Measurements from ENCODE around the gene NMNAT2. TPM values are rescaled to one million over a fixed set of nuclear protein-coding genes. Genes with fewer than 3 reads are reported as not detected.

NMNAT2 gene
- total and polyA plus RNA-seq, 2 of the 13 experiments (the other 11 are each of a cell fraction or from before 2014, with no cell fraction given) = not detected

DNA sequence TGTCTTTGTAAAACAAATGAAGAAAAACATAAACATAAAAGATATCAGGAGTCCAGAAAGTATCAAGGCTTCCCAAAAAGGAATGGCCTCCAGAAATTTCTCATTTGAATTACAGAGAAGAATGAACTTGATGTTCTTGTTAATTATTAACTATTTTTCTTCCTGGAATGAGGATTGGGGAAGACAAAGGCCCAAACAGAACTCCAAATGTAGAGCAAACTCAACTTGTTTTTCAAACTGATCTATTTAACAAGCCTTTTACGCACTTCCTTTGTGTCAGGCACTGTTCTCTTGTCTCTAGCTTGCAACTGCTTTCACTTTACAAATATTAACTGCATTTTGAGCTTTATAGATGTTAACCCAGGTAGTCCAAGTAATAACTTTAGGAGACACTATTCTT, 186.6 kb downstream of the NMNAT2 start (continued):
- no peak for TF ChIP-seq SIX1 (CRISPR knock-in tag; IDR thresholded peaks at IDR 0.05; ENCODE audit: borderline replicate concordance)
- TF ChIP-seq PAWR (CRISPR knock-in tag; IDR thresholded peaks at IDR 0.05; ENCODE audit: borderline replicate concordance) = no peak
- TF ChIP-seq, protein P1, sequence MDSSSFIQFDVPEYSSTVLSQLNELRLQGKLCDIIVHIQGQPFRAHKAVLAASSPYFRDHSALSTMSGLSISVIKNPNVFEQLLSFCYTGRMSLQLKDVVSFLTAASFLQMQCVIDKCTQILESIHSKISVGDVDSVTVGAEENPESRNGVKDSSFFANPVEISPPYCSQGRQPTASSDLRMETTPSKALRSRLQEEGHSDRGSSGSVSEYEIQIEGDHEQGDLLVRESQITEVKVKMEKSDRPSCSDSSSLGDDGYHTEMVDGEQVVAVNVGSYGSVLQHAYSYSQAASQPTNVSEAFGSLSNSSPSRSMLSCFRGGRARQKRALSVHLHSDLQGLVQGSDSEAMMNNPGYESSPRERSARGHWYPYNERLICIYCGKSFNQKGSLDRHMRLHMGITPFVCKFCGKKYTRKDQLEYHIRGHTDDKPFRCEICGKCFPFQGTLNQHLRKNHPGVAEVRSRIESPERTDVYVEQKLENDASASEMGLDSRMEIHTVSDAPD (CRISPR knock-in tag; IDR thresholded peaks at IDR 0.05) = no peak
- no peak for TF ChIP-seq GZF1 (CRISPR knock-in tag; IDR thresholded peaks at IDR 0.05)
- no peak for TF ChIP-seq ZNF598 (CRISPR knock-in tag; IDR thresholded peaks at IDR 0.05; ENCODE audit: borderline replicate concordance)
- TF ChIP-seq ZSCAN29 (CRISPR knock-in tag; conservative IDR thresholded peaks at IDR 0.05) = no peak
- TF ChIP-seq LCORL (IDR thresholded peaks at IDR 0.05) = no peak
- TF ChIP-seq LCORL (CRISPR knock-in tag; IDR thresholded peaks at IDR 0.05) = no peak
- no peak for TF ChIP-seq HCFC1 (IDR thresholded peaks at IDR 0.05; ENCODE audit: low read depth, low read length)

DNA sequence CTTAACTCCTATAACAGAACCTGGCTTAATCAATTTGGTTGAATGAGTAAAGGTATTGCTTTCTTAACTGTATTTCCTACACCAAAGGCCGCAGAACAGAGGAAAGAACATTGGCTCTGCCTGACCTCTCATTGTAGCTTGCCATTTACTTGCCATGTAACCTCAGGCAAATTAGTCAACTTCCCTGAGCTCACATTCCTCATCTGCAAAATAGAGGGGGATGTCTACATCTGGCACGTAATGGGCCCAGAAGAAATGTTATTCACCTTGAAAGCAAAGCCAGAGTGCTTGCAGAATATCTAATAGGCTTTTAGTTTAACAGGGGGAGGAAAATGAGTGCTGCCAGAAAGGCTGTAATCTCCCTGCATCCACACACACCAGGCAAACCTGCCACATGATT, 187.8 kb downstream of the NMNAT2 start:
- Histone ChIP-seq H3K36me3 (replicated peaks in 1 of 2; ENCODE audit: control insufficient read depth in 1 of 2, insufficient read depth in 2 of 2, low read length in 2 of 2) (no peaks in the 10 kb centered on the region), H3K4me2 (ENCODE audit: low read depth, low read length) (no peak overlapping the region), H3K27ac (ENCODE audit: extremely low read length, insufficient read depth, low read length) (no peak overlapping the region), H3K4me3 (replicated peaks in 1 of 3; ENCODE audit: insufficient read depth in 1 of 3, low read depth in 2 of 3, low read length in 3 of 3) (no peak overlapping the region), H3K9ac (ENCODE audit: insufficient read depth, low read depth, low read length) (no peak overlapping the region), H4K20me1 (ENCODE audit: insufficient read depth, low read length) (no peaks in the 10 kb centered on the region), H2AFZ (ENCODE audit: low read length) (no peak overlapping the region), H3K9me3 (ENCODE audit: low read length) (no peaks in the 10 kb centered on the region), H3K27me3 (ENCODE audit: control insufficient read depth in 1 of 2, insufficient read depth in 2 of 2, low read length in 2 of 2) (no peaks in the 10 kb centered on the region), H3K79me2 (ENCODE audit: insufficient read depth, low read length) (no peaks in the 10 kb centered on the region), H3K4me1 (ENCODE audit: insufficient read depth, low read length) (peaks cover 46% of the 10 kb centered on the region)
- in situ Hi-C loops (cut with HindIII; ENCODE audit: extremely low pct_ligation_motif_present, low pct_unique_long_range_greater_than_20kb) = no loop called here
- WGBS (ENCODE audit: low lambda C conversion rate) = 27% methylated on average over 2 of the region's 2 CpGs
- no TSS peak for BruUV-seq (replicated peaks)
- ChIA-PET CTCF (ENCODE audit: low intra/inter-chr PET ratio, low total read pairs) (no interaction called here), POLR2A (no interaction called here)
- FAIRE-seq = no peak
- no peak for DNase-seq (ENCODE audit: low spot score)
- intact Hi-C loops (cut with micrococcal nuclease; ENCODE audit: unreplicated experiment) = no loop called here
- ATAC-seq = no peak
- no peak for TF ChIP-seq IRF2 (CRISPR knock-in tag; IDR thresholded peaks at IDR 0.05)
- TF ChIP-seq ZNF17 (CRISPR knock-in tag; IDR thresholded peaks at IDR 0.05) = no peak
- TF ChIP-seq, protein P2, sequence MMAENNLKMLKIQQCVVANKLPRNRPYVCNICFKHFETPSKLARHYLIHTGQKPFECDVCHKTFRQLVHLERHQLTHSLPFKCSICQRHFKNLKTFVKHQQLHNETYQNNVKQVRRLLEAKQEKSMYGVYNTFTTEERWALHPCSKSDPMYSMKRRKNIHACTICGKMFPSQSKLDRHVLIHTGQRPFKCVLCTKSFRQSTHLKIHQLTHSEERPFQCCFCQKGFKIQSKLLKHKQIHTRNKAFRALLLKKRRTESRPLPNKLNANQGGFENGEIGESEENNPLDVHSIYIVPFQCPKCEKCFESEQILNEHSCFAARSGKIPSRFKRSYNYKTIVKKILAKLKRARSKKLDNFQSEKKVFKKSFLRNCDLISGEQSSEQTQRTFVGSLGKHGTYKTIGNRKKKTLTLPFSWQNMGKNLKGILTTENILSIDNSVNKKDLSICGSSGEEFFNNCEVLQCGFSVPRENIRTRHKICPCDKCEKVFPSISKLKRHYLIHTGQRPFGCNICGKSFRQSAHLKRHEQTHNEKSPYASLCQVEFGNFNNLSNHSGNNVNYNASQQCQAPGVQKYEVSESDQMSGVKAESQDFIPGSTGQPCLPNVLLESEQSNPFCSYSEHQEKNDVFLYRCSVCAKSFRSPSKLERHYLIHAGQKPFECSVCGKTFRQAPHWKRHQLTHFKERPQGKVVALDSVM (CRISPR knock-in tag; IDR thresholded peaks at IDR 0.05) = no peak
- TF ChIP-seq, protein P3, sequence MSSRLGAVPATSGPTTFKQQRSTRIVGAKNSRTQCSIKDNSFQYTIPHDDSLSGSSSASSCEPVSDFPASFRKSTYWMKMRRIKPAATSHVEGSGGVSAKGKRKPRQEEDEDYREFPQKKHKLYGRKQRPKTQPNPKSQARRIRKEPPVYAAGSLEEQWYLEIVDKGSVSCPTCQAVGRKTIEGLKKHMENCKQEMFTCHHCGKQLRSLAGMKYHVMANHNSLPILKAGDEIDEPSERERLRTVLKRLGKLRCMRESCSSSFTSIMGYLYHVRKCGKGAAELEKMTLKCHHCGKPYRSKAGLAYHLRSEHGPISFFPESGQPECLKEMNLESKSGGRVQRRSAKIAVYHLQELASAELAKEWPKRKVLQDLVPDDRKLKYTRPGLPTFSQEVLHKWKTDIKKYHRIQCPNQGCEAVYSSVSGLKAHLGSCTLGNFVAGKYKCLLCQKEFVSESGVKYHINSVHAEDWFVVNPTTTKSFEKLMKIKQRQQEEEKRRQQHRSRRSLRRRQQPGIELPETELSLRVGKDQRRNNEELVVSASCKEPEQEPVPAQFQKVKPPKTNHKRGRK (CRISPR knock-in tag; IDR thresholded peaks at IDR 0.05) = no peak
- TF ChIP-seq, protein P4, sequence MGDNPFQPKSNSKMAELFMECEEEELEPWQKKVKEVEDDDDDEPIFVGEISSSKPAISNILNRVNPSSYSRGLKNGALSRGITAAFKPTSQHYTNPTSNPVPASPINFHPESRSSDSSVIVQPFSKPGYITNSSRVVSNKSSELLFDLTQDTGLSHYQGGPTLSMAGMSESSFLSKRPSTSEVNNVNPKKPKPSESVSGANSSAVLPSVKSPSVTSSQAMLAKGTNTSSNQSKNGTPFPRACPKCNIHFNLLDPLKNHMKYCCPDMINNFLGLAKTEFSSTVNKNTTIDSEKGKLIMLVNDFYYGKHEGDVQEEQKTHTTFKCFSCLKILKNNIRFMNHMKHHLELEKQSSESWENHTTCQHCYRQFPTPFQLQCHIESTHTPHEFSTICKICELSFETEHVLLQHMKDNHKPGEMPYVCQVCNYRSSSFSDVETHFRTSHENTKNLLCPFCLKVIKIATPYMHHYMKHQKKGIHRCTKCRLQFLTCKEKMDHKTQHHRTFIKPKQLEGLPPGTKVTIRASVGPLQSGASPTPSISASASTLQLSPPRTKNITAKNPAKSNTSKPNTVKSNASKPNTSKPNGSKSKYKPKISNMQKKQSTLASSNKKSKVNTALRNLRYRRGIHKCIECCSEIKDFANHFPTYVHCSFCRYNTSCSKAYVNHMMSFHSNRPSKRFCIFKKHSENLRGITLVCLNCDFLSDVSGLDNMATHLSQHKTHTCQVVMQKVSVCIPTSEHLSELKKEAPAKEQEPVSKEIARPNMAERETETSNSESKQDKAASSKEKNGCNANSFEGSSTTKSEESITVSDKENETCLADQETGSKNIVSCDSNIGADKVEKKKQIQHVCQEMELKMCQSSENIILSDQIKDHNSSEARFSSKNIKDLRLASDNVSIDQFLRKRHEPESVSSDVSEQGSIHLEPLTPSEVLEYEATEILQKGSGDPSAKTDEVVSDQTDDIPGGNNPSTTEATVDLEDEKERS (CRISPR knock-in tag; IDR thresholded peaks at IDR 0.05) = no peak
- no peak for TF ChIP-seq KMT2A (CRISPR knock-in tag; IDR thresholded peaks at IDR 0.05)

Measured in HepG2 (cell line).